T1000 (cell line): ENCODE measurements around the gene FBXW4.

Experiments
- DNase-seq: peaks from one replicate; lab custom pipeline; 2025; ENCODE audit warnings: mixed read lengths; lab: John Stamatoyannopoulos, UW

Gene FBXW4

GRCh38 chr10:101695404-101695890 lies 477 bp upstream of the FBXW4 start:
- DNase-seq, result no peak

GRCh38 chr10:101693978-101694673 lies 844 bp downstream of the FBXW4 start:
- peak; percentile 47 for DNase-seq

- no peak for DNase-seq
Observed at GRCh38 chr10:101693651-101693977, 1.4 kb downstream of the FBXW4 start.

GRCh38 chr10:101691081-101691480 lies 3.9 kb downstream of the FBXW4 start:
- DNase-seq, result no peak

GRCh38 chr10:101690461-101690860 lies 4.5 kb downstream of the FBXW4 start:
- no peak for DNase-seq

- DNase-seq, result no peak
Observed at GRCh38 chr10:101687071-101687658, 7.8 kb downstream of the FBXW4 start.

- DNase-seq, result no peak
Observed at GRCh38 chr10:101686133-101686925, 8.6 kb downstream of the FBXW4 start.

- DNase-seq, result no peak
Observed at GRCh38 chr10:101684782-101685181, 10.2 kb downstream of the FBXW4 start.

GRCh38 chr10:101683276-101683675 lies 11.7 kb downstream of the FBXW4 start:
- DNase-seq, result no peak

- DNase-seq, result no peak
Observed at GRCh38 chr10:101682172-101682825, 12.7 kb downstream of the FBXW4 start.

- no peak for DNase-seq
Observed at GRCh38 chr10:101676565-101676964, 18.4 kb downstream of the FBXW4 start.

GRCh38 chr10:101675115-101675514 lies 19.9 kb downstream of the FBXW4 start:
- no peak for DNase-seq

GRCh38 chr10:101672536-101672935 lies 22.4 kb downstream of the FBXW4 start:
- DNase-seq, result no peak

GRCh38 chr10:101671453-101671852 lies 23.5 kb downstream of the FBXW4 start:
- no peak for DNase-seq

- no peak for DNase-seq
Observed at GRCh38 chr10:101670635-101671034, 24.3 kb downstream of the FBXW4 start.

- no peak for DNase-seq
Observed at GRCh38 chr10:101669181-101669580, 25.8 kb downstream of the FBXW4 start.

- DNase-seq, result no peak
Observed at GRCh38 chr10:101668566-101668965, 26.4 kb downstream of the FBXW4 start.

GRCh38 chr10:101666083-101666482 lies 28.9 kb downstream of the FBXW4 start:
- no peak for DNase-seq

- DNase-seq, result no peak
Observed at GRCh38 chr10:101663097-101663496, 31.9 kb downstream of the FBXW4 start.

GRCh38 chr10:101660256-101660655 lies 34.7 kb downstream of the FBXW4 start:
- no peak for DNase-seq

- DNase-seq, result no peak
Observed at GRCh38 chr10:101658975-101659374, 36.0 kb downstream of the FBXW4 start.

GRCh38 chr10:101656890-101657289 lies 38.1 kb downstream of the FBXW4 start:
- no peak for DNase-seq

- no peak for DNase-seq
Observed at GRCh38 chr10:101655570-101655969, 39.4 kb downstream of the FBXW4 start.
